BLaER1 (cell line): ENCODE results near the gene ELN.
"Not testable (repeated sequence)": the region's sequence is repeated elsewhere in the genome, so short reads cannot be mapped to it uniquely, and the experiment has no call there.

Experiments
- H3K27ac ChIP-seq: shearing (Covaris generic); formaldehyde crosslinking; 2 replicates; pipeline ENCODE4 v1.8.1; 2022
- H3K27me3 ChIP-seq: shearing (Covaris generic); formaldehyde crosslinking; 2 replicates; pipeline ENCODE4 v1.8.1; 2022
- H3K36me3 ChIP-seq: shearing (Covaris generic); formaldehyde crosslinking; 2 replicates; pipeline ENCODE4 v1.8.1; 2022
- H3K4me1 ChIP-seq: shearing (Covaris generic); formaldehyde crosslinking; 2 replicates; pipeline ENCODE4 v1.8.1; 2022
- H3K4me2 ChIP-seq: shearing (Covaris generic); formaldehyde crosslinking; 2 replicates; pipeline ENCODE4 v1.8.1; 2022
- H3K4me3 ChIP-seq: shearing (Covaris generic); formaldehyde crosslinking; 2 replicates; pipeline ENCODE4 v1.8.1; 2022
- H3K9ac ChIP-seq: shearing (Covaris generic); formaldehyde crosslinking; 2 replicates; pipeline ENCODE4 v1.8.1; 2022
- H3K9me3 ChIP-seq: shearing (Covaris generic); formaldehyde crosslinking; 2 replicates; pipeline ENCODE4 v1.8.1; 2022
- H4K20me1 ChIP-seq: shearing (Covaris generic); formaldehyde crosslinking; 2 replicates; pipeline ENCODE4 v1.8.1; 2022
- Cebpa-rat ChIP-seq: shearing (Covaris generic); IDR thresholded peaks from 2 replicates; pipeline ENCODE4 v1.8.1; 2022

ELN gene

GRCh38 chr7:74000489-74001149 lies 27.4 kb upstream of the ELN start:
- no peaks in the 10 kb centered on the region for H4K20me1 ChIP-seq
- H3K4me3 ChIP-seq = no peak overlapping the region
- H3K27me3 ChIP-seq = no peaks in the 10 kb centered on the region
- H3K9ac ChIP-seq = no peak overlapping the region
- no peak overlapping the region for H3K27ac ChIP-seq
- peaks cover 21% of the 10 kb centered on the region for H3K4me1 ChIP-seq
- peaks cover 4% of the 10 kb centered on the region for H3K9me3 ChIP-seq
- no peak overlapping the region for H3K4me2 ChIP-seq
- no peaks in the 10 kb centered on the region for H3K36me3 ChIP-seq
- TF ChIP-seq Cebpa-rat = no peak

DNA sequence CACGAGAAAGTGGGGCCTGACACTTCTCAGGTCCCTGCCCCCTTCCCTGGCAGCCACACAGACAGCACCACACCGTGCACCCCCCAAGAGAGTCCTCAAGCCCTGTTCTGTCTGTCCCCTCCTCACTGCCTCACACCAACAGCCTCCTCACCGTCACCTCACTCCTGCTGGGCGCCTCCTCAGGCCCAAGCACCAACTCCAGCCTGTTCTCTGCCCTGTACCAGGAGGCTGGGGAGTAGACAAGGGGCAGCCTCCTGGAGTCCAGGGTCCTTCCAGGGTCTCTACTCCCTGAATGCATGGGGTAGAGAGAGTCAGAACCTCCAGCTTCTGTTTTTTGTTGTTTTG lies 26.9 kb upstream of the ELN start:
- no peaks in the 10 kb centered on the region for H3K27me3 ChIP-seq
- no peaks in the 10 kb centered on the region for H4K20me1 ChIP-seq
- no peak overlapping the region for H3K4me3 ChIP-seq
- no peak for TF ChIP-seq Cebpa-rat
- no peaks in the 10 kb centered on the region for H3K9me3 ChIP-seq
- peaks cover 21% of the 10 kb centered on the region for H3K4me1 ChIP-seq
- no peak overlapping the region for H3K9ac ChIP-seq
- no peak overlapping the region for H3K27ac ChIP-seq
- no peaks in the 10 kb centered on the region for H3K36me3 ChIP-seq
- H3K4me2 ChIP-seq = no peak overlapping the region

DNA sequence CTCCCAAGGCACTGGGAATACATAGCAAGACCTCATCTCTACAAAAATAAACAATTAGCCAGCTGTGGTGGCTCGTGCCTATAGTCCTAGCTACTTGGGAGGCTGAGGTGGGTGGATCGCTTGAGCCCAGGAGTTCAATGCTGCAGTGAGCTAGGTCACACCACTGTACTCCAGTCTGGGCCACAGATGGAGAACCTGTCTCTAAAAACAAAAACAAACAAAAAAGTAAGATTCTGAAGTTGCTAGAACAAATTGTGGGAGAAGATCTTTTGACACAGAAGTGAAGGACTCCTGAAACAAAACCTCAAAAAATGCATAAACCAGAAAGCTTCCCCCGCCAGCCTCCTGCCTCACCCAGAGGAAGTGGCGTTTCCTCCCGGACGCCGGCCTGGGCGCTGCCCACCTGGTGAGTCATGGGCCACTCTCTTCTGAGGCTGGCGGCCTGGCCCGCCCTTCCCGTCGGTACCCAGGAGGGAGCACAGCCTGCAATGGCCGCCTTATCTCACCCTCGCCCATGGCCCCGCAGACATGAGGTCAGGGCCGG lies 25.4 kb upstream of the ELN start:
- Histone ChIP-seq H3K9me3 (no peaks in the 10 kb centered on the region), H3K27me3 (no peaks in the 10 kb centered on the region), H3K4me2 (peak overlapping the region; percentile 83), H3K4me1 (peaks cover 21% of the 10 kb centered on the region), H3K27ac (peak overlapping the region; percentile 70), H4K20me1 (no peaks in the 10 kb centered on the region), H3K9ac (0 out of 2 replicates have a peak overlapping the region, but pooled peaks have one; percentile 18), H3K36me3 (no peaks in the 10 kb centered on the region), H3K4me3 (no peak overlapping the region)
- no peak for TF ChIP-seq Cebpa-rat

GRCh38 chr7:74003621-74004020 lies 24.4 kb upstream of the ELN start:
- TF ChIP-seq Cebpa-rat = no peak
- no peaks in the 10 kb centered on the region for H4K20me1 ChIP-seq
- H3K27me3 ChIP-seq = no peaks in the 10 kb centered on the region
- no peaks in the 10 kb centered on the region for H3K9me3 ChIP-seq
- peaks cover 21% of the 10 kb centered on the region for H3K4me1 ChIP-seq
- H3K4me3 ChIP-seq = no peak overlapping the region
- H3K4me2 ChIP-seq = peak overlapping the region; percentile 83
- H3K9ac ChIP-seq = no peak overlapping the region
- no peaks in the 10 kb centered on the region for H3K36me3 ChIP-seq
- no peak overlapping the region for H3K27ac ChIP-seq

DNA sequence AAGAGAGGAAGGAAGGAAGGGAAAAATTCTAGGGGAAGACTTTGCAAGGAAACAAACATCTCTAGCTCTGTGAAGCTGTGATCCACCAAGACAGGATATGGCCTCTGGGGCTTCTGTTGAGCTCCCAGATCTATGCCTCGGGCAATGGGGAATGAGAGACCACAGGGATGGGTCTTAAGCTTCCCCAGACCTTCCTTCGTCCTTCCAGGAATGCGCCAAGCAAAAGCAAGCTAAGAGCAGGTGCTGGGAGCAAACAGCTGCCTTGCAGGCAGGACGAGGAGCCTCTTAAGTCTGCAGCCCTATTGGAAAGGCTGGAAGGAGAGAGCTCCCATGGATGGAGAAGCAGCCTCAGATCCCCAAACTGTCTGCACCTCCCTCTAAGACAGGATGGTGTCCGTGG lies 21.9 kb upstream of the ELN start:
- Histone ChIP-seq H3K27ac (no peak overlapping the region), H3K9me3 (no peaks in the 10 kb centered on the region), H3K4me3 (no peak overlapping the region), H3K4me2 (no peak overlapping the region), H3K9ac (no peak overlapping the region), H3K36me3 (no peaks in the 10 kb centered on the region), H3K27me3 (no peaks in the 10 kb centered on the region), H3K4me1 (peaks cover 21% of the 10 kb centered on the region), H4K20me1 (no peaks in the 10 kb centered on the region)
- no peak for TF ChIP-seq Cebpa-rat

- no peaks in the 10 kb centered on the region for H4K20me1 ChIP-seq
- peaks cover 21% of the 10 kb centered on the region for H3K4me1 ChIP-seq
- H3K4me3 ChIP-seq = no peak overlapping the region
- H3K36me3 ChIP-seq = no peaks in the 10 kb centered on the region
- H3K9ac ChIP-seq = no peak overlapping the region
- no peaks in the 10 kb centered on the region for H3K9me3 ChIP-seq
- no peak overlapping the region for H3K27ac ChIP-seq
- H3K27me3 ChIP-seq = no peaks in the 10 kb centered on the region
- no peak overlapping the region for H3K4me2 ChIP-seq
- no peak for TF ChIP-seq Cebpa-rat
Measured at GRCh38 chr7:74006451-74007241, 21.3 kb upstream of the ELN start.

DNA sequence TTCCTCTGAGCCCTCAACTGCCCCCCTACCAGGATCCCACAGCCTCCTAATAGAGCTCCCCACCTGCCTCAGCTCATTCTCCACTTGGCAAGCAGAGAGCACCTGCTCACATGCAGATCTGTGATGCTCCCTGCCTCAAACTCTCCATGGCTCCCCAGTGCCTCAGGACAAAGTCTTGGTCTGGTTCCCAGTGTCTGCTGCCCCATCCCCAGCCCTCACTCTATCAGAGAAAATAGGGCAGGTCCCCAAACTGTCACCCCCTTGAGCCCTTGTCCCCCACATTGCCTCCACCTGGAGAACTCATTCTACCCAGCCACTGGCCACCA lies 20.8 kb upstream of the ELN start:
- Histone ChIP-seq H3K27ac (no peak overlapping the region), H3K4me2 (no peak overlapping the region), H3K27me3 (no peaks in the 10 kb centered on the region), H3K36me3 (no peaks in the 10 kb centered on the region), H3K4me3 (no peak overlapping the region), H3K9me3 (no peaks in the 10 kb centered on the region), H3K4me1 (peaks cover 22% of the 10 kb centered on the region), H3K9ac (no peak overlapping the region), H4K20me1 (no peaks in the 10 kb centered on the region)
- TF ChIP-seq Cebpa-rat = no peak

DNA sequence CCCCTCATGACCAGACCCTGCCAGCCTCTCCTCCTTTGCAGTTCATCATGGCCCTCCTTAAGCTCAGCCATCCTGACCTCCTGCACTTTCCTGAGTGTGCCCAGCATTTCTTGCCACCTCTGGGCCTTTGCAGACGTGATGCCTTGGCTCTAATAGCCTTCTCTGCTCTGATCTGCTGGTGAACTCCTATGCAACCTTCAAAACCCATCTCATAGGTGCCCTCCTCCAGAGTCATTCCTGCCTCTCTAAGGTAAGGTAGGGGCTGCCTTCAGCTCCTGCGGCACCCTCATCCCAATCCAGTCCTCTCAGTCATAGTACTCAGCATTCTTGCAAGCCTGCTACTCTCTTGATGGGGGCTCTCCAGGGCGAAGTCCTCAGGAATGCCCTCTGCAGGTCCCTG lies 19.3 kb upstream of the ELN start:
- Histone ChIP-seq H3K4me1 (peaks cover 22% of the 10 kb centered on the region), H4K20me1 (no peaks in the 10 kb centered on the region)
- no peak for TF ChIP-seq Cebpa-rat

GRCh38 chr7:74009719-74010118 lies 18.3 kb upstream of the ELN start:
- Histone ChIP-seq H3K4me1 (peaks cover 29% of the 10 kb centered on the region), H3K27ac (no peak overlapping the region), H3K27me3 (no peaks in the 10 kb centered on the region), H3K4me3 (no peak overlapping the region), H3K36me3 (no peaks in the 10 kb centered on the region), H3K9me3 (no peaks in the 10 kb centered on the region), H3K9ac (no peak overlapping the region), H3K4me2 (no peak overlapping the region), H4K20me1 (no peaks in the 10 kb centered on the region)
- TF ChIP-seq Cebpa-rat = no peak

More for the DNA sequence above, 19.3 kb upstream of the ELN start:
- Histone ChIP-seq H3K9me3 (no peaks in the 10 kb centered on the region), H3K4me2 (no peak overlapping the region), H3K9ac (no peak overlapping the region), H3K27me3 (no peaks in the 10 kb centered on the region), H3K27ac (no peak overlapping the region), H3K36me3 (no peaks in the 10 kb centered on the region), H3K4me3 (no peak overlapping the region)

GRCh38 chr7:74010407-74010806 lies 17.6 kb upstream of the ELN start:
- Histone ChIP-seq H3K9me3 (no peaks in the 10 kb centered on the region), H3K36me3 (no peaks in the 10 kb centered on the region), H3K9ac (no peak overlapping the region), H3K4me2 (no peak overlapping the region), H3K27ac (no peak overlapping the region), H3K4me3 (no peak overlapping the region), H3K4me1 (peaks cover 33% of the 10 kb centered on the region), H3K27me3 (no peaks in the 10 kb centered on the region), H4K20me1 (no peaks in the 10 kb centered on the region)
- no peak for TF ChIP-seq Cebpa-rat

DNA sequence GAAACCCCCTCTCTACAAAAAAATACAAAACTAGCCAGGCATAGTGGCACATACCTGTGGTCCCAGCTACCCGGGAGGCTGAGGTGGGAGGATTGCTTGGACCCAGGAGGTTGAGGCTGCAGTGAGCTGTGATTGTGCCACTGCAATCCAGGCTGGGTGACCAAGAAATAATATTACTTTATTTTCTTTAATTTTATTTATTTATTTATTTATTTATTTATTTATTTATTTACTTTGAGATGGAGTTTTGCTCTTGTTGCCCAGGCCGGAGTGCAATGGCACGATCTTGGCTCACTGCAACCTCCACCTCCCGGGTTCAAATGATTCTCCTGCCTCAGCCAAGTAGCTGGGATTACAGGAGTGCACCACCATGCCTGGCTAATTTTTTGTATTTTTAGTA lies 16.6 kb upstream of the ELN start:
- not testable (repeated sequence) for H3K4me3 ChIP-seq, H3K9ac ChIP-seq, H3K4me2 ChIP-seq, H4K20me1 ChIP-seq, H3K9me3 ChIP-seq, H3K27ac ChIP-seq, H3K27me3 ChIP-seq, H3K36me3 ChIP-seq
- H3K4me1 ChIP-seq = peaks cover 33% of the 10 kb centered on the region
